Measurements from ENCODE around the gene ORMDL2.
"Not testable (repeated sequence)": the region's sequence is repeated elsewhere in the genome, so short reads cannot be mapped to it uniquely, and the experiment has no call there.

Gene ORMDL2

DNA sequence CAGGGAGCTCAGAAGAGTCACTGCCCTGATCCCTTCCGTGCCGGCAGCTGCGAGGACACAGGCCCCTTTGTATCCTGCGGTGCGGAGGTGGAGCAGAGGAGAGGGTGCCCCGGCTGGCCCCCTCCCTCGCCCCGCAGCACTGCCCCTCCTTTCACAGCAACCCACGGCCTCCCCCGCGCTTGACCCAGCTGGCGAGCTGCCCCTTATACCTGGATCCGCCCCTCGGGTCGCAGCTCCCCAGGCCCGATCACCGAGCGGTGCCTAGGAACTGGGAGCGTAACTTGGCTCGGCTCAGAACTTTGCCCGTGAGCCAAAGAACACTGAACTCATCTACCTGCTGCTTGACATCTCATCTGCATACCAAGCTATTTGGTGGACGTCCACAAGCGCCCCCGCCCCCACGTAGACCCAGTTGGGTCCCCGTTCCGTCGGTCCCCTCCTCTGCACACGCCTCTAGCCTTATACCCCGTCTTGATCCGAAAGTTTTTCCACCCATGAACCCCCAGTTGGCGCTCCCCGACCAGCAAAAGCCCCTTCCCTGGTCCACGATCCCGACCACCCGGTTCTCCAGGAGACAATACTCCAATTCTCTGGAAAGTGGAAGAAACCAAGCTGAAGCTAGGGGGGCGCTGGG is 12.2 kb downstream of the ORMDL2 start:
- DNase-seq = no peak

DNA sequence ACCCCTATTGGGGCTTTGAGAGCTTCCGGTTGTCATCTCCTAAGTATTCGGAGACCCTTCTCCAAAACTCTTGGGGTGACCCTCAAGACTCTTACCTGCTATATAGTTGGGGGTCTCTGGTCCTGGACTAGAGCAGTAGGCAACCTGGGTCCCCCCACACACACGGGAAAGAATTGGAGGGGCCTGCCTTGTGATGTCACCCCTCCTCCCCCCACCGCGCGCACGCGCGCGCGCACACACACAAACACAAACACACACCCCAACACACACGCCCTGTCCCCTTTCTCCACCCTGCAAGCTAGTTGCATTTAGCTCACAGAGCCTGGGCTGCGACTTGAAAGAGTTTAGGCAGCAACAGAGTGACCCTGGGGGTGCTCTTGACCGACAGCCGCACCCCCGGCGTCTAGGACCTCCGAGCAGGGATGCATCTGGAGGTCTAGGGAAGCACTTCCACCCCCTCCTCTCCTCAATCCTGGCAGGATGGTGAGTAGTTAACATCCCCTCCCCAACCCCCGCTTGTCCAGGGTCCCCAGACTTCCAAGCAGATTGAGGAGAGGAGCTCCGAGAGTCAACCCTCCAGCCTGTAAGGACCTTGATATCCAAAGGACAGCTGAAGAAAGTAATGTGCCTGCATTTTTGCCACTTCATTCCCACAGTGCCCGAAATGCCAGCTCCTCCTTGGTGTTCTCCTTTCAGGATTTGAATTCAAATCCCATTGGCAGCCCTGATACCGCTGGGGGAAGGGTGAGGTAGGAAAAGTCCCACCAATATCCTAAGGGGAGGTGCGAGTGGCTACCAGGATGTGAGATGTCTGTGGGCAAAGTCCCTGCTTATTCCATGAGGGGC is 13.0 kb downstream of the ORMDL2 start:
- peak; percentile 59 for DNase-seq

DNA sequence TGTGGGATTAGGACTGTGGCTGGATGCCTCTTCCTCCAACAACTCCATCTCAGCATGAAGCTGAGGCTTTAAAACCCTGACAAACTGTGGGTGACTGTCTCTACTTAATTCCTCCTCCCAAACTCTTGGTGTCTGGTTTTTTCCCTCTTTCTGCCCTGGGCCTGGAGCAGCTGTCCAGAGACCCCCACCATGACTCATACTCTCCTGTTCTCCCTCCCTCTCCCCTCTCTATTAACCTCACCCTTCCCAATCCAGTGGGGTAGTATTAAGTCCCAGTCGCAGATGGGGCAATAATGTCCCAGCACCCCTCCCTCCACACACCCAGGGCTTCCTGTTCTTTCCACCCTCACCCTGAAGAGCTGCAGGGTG is 13.6 kb downstream of the ORMDL2 start:
- no peak for DNase-seq

DNA sequence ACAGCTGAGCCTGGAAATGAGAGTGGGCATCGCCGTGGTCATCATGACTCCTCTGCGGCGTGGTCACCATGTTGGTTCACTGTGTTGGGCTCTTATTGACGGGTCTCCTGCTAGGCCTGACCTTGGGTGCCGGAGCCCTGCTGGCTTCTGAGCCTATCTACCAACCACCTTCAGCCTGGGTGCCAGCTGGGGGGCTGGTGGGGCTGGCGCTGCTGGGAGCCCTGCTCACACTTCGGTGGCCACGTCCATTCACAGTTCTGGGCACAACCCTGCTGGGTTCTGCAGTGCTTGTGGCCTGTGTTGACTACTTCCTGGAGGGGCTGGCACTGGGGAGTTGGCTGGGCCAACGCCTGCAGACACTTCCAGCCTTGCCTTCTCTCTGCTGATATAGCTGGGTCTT is 15.2 kb downstream of the ORMDL2 start:
- no peak for DNase-seq

DNA sequence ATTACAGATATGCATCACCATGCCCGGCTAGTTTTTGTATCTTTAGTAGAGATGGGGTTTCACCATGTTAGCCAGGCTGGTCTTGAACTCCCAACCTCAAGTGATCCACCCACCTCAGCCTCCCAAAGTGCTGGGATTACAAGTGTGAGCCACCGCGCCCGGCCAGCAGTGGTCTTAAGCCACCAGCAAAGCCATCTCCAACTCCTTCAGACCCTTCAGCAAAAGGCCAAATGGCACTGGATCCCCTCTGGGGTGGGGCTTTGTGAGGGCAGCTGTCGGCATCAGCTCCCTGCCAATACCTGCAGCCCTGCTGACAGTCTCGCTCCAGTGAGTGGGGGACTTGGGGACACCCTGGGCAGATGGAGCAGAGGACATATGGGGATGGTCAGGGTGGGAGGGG is 16.6 kb downstream of the ORMDL2 start:
- not testable (repeated sequence) for DNase-seq

DNA sequence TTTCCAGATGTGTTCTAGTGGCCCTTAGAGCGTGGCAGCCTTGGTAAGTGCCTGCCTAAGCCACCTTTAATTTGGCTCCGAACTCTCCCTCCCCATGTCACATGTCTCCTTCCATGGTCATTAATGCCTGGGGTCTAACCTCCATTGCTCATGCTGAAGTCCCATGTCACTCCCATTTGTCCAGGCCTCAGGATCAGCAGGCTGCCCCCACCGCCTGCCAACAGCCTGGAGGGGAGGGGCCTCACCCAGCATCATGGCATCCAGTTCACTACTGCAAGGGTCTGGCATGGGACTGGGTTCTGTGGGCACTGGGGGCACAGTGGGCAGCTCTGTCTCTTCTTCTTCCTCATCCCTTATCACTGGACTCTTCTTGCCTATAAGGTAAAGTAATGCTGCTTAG is 20.5 kb downstream of the ORMDL2 start:
- no peak for DNase-seq

DNA sequence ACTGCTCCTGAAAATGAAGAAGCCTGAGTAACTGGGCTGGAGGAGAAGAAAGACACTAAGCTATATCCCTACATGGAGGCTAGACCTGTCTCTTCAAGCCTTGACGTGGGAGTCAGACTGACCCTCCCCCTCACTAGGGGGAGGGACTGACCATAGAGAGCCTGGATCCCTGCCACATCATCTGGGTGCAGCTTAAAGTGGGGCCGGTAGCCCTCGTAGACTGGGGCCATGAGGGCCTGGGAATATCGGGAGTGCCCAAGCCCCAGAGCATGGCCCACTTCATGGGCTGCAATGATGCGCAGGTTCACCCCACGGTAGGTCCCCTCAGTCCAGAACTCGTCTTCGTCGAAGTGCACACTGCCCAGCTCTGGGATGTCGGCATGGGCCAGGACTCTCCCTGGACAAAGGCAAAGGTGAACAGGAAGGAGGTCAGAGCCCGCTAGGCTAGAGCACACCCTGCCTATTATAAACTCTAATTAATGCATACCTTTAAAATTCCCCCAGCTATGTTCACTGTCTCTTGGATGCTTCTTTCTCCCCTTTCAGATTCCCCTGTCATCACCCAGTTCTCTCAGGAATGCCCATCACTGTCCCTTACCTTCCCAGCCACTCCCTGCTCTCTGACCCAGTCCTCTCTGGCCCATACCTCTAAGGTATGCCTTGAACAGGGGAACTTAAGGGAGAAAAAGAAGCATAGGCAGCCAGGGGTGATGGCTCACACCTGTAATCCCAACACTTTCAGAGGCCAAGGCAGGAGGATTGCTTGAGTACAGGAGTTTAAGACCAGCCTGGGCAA is 21.7 kb downstream of the ORMDL2 start:
- DNase-seq = no peak

DNA sequence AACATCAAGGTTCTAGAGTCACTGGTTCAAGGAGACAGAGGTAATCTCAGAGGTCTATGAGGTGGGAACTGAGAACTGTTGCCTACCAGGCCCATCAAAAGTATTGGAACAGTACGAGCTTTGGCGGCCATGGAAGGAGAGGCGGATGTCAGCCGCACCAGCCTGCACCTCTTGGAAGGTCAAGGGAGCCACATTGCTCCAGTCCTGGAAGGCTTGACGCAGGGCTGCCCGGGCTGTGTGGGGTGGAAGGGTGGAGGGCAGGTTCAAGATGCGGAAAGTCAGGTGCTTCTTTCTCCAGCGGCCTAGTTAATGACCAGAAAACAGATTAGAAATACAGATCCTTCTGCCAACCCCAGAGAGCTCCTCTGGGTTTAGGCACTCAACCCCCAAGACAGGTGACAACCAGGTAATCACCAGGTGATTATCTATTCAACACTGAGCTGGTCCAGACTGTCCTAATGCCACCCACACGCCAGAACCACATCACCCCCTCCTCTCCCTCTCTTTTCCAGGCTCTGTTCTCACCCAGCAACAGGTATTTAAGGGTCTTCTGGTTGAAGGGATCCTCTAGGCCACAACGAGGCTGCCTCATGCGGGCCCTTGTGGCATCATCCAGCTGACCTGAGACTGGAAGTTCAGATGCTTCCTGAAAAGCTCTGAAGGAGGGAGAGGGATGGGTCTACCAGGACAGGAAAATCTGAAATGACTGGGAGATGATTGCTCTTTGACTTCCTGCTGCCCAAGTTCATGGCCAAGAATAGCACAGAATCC is 22.9 kb downstream of the ORMDL2 start:
- DNase-seq = no peak

DNA sequence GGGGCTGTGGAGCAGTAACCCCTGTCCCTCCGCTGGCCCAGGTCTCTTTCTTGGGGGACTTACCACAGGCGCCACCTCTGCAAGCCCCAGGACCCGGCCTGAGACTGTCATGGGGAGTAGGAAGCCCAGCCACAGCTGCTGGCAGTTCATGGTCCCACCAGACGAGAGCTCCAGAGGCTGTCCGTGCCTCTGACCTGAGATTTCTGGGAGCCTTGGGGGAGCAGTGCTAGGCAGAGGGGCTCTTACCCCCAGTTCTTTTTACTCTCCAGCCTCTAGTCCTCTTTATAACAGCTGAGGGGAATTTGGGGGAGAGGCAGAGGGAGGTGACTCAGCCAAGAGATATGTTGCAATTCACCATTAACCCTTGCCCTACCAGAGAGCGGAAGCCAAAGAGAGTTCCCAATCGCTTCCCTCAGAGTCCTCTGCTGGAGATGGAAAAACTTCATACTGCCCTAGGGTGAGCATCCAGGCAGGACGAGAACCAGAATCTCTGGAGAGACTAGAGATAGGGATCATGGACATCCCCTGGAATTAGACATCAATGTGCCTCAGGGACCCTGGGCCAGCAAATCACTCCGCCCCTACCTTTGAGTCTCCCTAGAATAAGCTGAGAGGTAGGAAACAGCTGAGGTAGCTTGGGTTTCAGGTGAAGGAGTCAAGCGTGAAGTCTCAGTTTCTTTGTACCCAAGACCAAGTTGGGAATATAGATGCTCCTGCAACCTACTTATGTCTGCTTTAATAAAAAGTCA is 25.0 kb downstream of the ORMDL2 start, which contains the start of gene MMP19:
Gene MMP19, minus strand, starts transcription at position 256 of the 749 bp plus-strand sequence. Its CDS starts 106 bp downstream, at position 150.
- no peak for DNase-seq

DNA sequence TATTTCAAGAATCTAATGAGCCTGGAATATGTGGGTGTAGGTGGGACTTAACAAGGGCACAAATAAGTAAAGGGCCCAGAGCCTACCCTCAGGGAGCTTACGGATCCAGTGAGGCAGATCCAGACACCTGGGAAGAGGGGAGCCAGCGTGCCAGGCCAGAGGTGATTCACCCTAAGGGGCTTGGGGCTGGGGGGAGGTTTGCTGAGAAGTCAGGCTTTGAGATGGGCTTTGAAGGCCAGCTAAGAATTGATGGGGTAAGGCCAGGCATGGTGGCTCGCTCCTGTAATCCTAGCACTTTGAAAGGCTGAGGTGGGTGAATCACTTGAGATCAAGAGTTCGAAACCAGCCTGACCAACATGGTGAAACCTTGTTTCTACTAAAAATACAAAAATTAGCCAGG is 25.6 kb downstream of the ORMDL2 start:
- no peak for DNase-seq

DNA sequence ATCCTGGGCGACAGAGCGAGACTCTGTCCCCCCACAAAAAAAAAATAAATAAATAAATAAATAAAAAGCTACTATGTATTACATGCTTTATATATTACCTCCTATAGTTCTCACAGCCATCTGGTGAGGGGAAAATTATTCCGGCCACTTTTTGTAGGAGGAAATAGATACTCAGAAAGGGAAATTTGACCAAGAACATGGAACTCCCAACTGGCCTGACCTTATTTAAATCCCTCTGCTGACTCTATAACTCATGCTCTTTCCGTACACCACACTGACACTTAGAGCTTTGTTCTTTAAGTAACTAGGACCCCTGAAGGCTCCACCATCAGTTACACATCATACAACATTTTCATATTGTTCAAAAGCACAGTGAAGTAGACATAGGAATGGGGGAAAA is 27.1 kb downstream of the ORMDL2 start:
- no peak for DNase-seq

DNA sequence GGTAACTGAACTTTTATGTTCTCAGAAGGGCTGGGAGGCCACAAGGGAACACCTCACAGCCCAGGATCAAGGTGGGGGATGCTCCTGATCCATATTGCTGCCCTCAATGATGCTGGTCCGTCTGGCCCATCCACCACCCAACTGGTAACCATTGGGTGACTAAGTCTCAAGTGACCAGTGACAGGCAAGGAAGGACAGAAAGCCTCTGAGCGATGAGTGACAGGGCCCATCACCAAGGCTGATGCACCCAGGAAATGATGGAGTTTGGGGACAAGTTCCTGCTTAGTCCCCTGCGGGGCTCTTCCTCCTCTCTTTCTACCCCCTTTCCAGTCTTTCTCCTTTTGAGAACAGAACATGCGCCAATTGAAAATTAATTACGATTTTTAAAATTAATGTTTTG is 27.5 kb downstream of the ORMDL2 start:
- DNase-seq = no peak

DNA sequence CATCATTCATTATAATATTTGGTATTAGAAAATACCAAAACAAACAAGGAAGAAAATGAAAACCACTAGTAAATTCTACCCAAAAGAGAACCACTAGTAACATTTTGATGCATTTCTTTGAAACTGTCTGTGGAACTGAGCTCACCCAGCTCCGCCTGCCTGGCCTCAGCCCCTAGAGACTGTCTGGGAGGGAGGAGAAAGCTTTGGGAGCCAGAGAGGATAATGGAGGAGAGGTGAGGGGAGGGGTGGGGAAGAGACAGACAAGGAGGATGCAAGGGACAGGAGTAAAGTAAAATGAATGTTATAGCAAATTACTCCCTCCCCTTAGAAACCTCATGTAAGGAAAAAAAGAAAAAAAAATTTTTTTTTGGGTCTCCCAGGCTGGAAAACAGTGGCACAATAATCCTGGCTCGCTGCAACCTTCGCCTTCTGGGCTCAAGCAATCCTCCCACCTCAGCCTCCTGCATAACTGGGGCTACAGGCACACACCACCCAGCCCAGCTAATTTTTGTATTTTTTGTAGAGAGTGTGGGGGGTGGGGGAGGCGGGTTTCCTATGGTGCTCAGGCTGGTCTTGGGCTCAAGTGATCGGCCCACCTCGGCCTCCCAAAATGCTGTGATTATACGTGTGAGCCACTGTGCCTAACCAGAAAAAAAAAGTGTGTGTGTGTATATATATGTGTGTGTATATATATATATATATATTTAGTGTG is 28.1 kb downstream of the ORMDL2 start:
- no peak for DNase-seq

DNA sequence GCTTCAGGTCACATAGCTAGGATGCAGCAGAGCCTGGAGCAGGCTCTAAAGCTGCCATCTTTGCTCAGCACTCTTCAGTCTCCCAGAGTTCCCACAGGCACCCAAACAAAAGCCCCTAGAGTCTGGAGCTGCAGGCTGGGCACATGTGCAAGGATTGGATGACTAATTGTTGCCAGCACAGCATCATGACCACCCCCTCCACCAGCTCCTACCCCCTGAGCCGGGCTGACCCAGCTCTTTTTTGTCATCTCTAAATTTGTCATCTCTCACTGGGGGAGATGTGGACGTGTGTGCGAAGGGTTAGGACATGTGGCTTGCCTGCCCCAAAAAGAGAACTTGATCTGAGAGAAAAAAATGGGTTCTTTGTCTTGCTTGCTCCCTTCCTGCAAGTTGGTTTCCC is 29.2 kb downstream of the ORMDL2 start:
- no peak for DNase-seq

DNA sequence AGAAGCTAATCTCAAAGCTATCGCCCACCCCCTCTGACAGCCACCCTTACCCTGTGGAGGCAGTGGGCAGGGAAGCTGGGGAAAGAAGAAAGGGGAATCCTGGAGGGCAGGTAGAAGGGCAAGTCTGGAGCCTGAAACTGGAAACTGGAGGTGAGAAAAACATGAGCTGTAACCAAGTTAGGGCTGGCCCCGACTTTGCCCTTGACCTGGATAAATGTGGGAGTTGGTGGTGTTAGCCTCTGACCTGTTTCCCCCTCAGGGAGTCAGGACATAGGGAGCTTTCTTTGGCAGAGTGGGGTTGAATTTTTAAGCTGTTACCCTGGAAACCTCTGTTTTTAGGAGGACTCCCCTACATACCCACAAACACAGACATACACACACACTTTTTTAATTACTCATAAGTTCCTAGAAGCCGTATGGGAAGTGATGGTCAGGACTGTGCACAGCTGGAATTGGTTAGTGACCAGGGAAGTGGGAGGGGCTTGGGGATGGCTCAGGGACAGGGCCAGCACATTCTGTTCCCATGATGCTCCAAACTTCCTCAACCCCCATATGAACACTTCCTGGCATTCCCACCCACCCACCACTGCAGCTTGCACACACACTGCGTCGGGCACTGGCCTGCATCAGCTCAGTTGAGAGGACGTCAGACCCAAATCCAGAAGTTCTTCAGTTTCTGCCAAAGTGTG is 29.9 kb downstream of the ORMDL2 start:
- DNase-seq = no peak

DNA sequence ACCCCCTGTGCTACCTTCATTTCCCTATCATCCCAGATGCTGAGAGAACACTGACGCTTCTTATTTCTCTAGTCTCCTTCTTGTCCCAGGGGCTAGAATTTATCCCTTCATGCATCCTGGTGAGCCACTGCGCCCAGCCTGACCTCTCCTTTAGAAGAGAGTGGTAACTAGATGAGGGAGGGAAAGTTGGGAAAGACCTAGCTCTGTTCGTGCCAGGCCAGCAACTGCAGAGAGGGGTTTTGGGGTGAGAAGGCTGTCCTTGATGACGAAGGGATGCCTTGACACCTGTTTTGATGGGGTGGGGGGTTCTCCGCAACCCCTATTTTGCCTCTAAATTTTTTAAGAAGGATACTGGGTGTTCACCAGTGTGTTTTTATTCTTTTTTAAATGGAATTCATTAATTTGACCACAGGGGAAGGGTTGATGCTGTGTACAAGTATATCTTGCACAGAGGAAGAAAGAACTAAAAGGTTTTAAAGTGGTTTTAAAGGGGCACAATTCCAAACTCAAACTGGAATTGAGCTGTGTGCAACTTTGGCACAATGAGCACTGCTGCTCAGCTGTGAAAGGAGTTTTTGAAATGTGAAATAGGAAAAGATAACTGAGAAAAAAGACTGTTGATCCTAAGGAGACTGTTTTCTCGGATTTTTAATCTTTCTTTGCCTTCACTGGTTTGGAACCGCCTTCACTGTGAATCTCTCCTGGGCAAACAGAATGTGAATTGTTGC is 31.9 kb downstream of the ORMDL2 start:
- DNase-seq = no peak

DNA sequence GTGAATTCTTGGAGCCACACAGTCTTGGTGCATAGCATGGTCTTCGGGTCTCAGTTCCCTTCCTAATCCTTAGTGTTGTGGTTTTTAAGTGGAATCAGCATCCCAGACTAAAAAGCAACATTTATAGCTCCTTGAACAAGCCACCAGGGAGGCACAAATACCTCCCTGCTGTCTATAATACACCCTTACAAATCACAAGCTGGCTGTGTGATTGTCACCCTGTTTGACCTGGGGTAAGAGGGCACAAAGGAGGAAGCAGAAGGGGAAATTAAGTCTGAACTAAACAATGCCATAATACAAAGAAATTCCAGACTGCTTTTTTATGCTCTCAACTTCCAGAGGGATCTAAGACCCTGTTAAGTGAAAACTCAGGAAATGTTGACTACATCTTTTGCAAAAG is 32.6 kb downstream of the ORMDL2 start:
- no peak for DNase-seq

DNA sequence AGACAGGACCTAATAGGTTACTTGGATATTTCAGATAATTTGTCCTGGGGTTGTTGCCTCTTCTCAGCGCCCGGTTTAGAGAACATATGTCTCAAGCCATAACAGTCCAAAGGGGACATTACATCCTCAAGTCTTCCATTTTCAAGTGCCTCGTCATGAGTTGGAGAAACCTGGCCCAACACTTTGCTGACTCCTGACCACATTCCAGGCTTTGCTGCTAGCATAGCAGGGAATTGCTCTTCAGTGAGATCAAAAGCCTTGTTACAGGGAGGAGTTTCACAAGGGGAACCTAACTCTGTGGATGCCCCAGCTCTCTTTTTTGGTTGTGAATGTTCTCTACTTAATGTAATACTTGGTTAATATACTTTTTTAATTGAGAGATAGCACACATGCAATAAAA is 33.1 kb downstream of the ORMDL2 start:
- DNase-seq = no peak

DNA sequence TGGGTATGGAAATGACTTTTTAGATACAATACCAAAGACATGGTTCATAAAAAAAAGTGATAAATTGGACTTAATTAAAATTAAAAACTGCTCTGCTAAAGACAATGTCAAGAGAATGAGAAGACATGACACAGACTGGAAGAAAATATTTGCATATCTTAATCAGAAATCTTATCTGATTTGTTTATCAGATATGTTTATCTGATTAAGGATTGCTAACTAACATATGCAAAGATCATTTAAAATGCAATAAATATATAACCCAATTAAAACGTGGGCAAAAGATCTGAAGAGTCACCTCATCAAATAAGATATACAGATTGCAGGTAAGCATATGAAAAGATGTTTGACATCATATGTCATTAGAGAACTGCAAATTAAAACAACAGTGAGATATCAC is 34.9 kb downstream of the ORMDL2 start:
- DNase-seq = no peak

DNA sequence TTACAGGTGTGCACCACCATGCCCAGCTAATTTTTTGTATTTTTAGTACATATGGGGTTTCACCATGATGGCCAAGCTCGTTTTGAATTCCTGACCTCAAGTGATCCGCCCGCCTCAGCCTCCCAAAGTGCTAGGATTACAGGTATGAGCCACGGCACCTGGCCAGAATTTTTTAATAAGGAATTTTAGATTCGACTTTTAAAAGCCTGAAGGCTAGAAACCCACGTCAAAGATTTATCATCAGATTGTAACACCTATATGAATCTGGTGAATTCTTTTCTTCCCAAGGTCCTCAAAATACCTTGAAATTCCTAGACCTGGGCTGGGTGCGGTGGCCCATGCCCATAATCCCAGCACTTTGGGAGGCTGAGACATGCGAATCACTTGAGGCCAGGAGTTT is 43.6 kb downstream of the ORMDL2 start:
- DNase-seq = no peak
